Measurements from ENCODE around the gene TUBA3D. TPM values are rescaled to one million over a fixed set of nuclear protein-coding genes. Genes with fewer than 3 reads are reported as not detected.
"Not testable (repeated sequence)": the region's sequence is repeated elsewhere in the genome, so short reads cannot be mapped to it uniquely, and the experiment has no call there.

Gene TUBA3D
- not detected for total RNA-seq

DNA sequence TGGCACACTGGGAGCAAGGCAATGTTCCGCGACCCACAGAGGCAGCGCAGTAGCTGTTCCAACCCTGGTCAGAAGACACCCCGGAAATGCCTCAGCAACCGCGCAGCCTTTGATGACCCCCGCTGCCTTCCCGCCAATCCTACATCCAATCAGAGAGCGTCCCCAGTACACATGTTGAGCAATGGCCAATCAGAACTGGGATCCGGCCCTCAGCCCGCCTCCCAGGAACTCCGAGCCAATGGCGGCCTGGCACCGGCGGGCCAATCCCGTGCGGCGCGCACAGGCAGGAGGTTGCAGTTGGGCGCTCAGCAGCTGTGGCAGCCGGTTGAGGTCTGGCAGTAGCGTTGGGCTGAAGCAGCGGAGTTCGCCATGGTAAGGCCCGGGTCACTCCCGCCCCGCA, at the start of gene TUBA3D:
TUBA3D (plus strand) TSS at position 289 of the 400 bp plus-strand sequence; CDS start at position 370, 81 bp downstream.
- H3K4me1 ChIP-seq: no peaks in the 10 kb centered on the region
- TF ChIP-seq, protein P1, sequence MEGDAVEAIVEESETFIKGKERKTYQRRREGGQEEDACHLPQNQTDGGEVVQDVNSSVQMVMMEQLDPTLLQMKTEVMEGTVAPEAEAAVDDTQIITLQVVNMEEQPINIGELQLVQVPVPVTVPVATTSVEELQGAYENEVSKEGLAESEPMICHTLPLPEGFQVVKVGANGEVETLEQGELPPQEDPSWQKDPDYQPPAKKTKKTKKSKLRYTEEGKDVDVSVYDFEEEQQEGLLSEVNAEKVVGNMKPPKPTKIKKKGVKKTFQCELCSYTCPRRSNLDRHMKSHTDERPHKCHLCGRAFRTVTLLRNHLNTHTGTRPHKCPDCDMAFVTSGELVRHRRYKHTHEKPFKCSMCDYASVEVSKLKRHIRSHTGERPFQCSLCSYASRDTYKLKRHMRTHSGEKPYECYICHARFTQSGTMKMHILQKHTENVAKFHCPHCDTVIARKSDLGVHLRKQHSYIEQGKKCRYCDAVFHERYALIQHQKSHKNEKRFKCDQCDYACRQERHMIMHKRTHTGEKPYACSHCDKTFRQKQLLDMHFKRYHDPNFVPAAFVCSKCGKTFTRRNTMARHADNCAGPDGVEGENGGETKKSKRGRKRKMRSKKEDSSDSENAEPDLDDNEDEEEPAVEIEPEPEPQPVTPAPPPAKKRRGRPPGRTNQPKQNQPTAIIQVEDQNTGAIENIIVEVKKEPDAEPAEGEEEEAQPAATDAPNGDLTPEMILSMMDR (IDR thresholded peaks at IDR 0.05): no peak

DNA sequence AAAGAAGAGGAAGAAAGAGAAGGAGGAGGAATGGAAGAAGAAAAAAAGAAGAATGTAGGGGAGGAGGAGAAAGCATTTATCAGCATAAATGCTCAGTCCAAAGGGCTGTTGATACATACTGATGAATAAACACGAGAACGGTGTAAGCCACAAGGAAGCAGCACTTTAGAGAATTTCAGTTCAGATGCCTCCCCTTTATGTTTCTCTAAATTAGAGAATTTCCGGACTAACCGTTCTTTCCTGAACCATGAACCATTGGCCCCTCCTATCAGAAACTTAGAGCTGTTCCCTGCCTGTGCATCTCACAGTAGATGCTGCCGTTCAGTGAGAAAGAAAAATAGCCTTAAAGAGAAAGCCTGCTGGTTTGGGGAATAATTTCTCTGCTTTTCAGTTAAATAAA, 49.2 kb upstream of the TUBA3D start:
- H3K9me3 ChIP-seq: no peaks in the 10 kb centered on the region
- H3K36me3 ChIP-seq: no peaks in the 10 kb centered on the region
- H3K4me3 ChIP-seq: no peak overlapping the region
- no peak overlapping the region for H3K27ac ChIP-seq
- H3K27me3 ChIP-seq: no peaks in the 10 kb centered on the region
- no peaks in the 10 kb centered on the region for H3K4me1 ChIP-seq
- intact Hi-C loops (cut with DNase I): no loop called here
- DNase-seq (ENCODE audit: low spot score in 2 of 2): no peak
- TF ChIP-seq, protein P1 (IDR thresholded peaks at IDR 0.05): no peak

More for the DNA sequence above, at the start of gene TUBA3D:
- Histone ChIP-seq H3K9me3 (no peaks in the 10 kb centered on the region), H3K36me3 (no peaks in the 10 kb centered on the region), H3K27ac (no peak within 1 kb of the TSS), H3K27me3 (no peaks in the 10 kb centered on the region), H3K4me3 (no peak within 1 kb of the TSS)
- intact Hi-C loops (cut with DNase I): no loop called here
- DNase-seq (ENCODE audit: low spot score in 2 of 2): no peak

DNA sequence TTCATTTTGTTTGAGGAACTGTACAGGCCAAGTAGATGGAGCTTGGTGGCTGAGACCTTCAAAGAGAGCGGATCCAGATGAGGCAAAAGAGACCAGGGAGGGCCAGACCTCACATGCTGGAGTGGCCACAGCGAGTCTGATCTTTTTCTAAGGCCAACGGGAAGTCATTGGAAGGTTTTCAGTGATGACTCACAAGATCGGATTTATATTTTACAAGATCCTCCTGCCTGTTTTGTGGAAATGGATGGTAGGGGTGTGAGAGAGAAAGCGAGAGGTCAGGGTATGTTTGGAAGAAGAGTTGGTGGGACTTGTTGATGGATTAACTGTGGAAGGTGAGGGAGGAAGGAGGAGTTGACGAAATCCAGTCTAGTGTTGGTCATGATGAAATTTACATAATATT, 44.6 kb upstream of the TUBA3D start:
- Histone ChIP-seq H3K27ac (no peak overlapping the region), H3K4me3 (no peak overlapping the region), H3K9me3 (no peaks in the 10 kb centered on the region), H3K27me3 (no peaks in the 10 kb centered on the region), H3K4me1 (no peaks in the 10 kb centered on the region), H3K36me3 (no peaks in the 10 kb centered on the region)
- DNase-seq (ENCODE audit: low spot score in 2 of 2): no peak
- TF ChIP-seq, protein P1 (IDR thresholded peaks at IDR 0.05): no peak
- intact Hi-C loops (cut with DNase I): no loop called here

DNA sequence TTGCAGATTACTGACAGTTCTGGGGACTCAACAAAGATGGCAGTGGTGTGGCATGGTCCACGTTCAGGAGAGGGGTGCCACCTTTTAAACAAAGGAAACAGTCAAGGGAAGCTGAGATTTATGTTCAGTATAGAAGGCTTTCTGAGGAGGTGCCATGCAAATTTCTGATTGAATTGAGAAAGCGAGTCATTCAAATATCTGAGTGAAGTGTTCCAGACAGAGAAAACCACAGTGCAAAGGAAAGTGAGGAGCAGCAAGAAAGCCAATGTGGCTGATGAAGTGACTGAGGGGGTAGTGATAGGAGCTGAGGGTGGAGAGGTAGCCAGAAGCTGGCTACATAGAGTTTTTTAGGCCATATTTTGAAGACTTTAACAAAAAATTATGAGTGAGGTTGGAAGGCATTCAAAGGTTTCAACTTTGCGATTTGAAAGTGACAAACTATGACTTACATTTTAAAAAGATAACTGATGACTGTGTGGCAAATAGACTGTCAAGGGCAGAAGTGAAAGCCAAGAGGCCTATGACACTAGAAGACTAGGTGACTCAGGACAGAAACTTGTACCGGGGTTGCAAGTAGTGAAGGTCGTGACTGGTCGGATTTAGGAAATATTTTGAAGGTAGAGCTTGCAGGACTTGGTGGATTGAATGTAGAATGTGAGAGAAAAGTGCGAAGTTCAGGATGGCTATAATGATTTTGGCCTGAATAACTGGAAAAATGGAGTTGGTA, 35.0 kb upstream of the TUBA3D start:
- DNase-seq (ENCODE audit: low spot score in 2 of 2); H3K27me3 ChIP-seq; intact Hi-C loops (cut with DNase I); H3K4me1 ChIP-seq; H3K36me3 ChIP-seq; H3K27ac ChIP-seq; H3K4me3 ChIP-seq; H3K9me3 ChIP-seq: not testable (repeated sequence)

DNA sequence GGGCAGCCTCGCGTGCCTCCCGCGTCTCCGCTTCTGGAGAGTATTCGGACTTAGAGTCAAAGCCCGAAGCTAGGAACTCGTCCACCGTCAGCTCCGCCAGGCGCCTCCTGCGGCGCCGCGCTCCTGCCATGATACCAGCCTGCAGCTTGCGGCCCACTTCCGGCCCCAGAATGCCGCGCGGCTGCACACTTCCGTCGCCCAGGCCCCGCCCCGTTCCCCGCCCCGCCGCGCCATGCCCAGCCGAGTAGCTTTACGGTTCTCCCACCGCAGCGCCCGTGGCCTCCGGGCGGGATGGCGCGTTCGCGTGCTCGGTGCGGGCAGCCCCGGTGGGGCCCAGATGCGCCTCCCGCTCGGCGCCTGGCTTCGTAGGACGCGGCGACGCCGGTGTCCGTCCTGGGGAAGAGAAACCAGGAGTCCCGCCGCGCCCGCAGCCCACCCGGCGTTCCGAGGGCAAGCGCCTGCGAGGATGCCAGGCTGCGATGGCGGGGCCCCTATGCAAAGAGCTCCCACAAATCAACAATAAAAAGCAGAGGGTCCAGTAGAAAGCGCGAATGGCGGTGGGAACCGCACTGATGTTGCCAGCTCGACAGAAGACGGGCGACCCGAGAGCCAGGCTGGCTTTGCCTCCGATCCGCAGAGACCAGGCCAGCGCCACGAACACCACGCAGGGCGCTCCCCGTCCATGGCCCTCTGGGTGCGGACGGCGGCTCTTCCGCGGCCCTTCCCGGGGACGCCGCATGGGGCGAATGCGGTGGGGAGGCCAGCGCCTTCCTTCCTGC, 31.0 kb upstream of the TUBA3D start:
- intact Hi-C loops (cut with DNase I); H3K27me3 ChIP-seq; H3K27ac ChIP-seq; H3K4me3 ChIP-seq; H3K9me3 ChIP-seq; H3K36me3 ChIP-seq; H3K4me1 ChIP-seq; DNase-seq (ENCODE audit: low spot score in 2 of 2): not testable (repeated sequence)

DNA sequence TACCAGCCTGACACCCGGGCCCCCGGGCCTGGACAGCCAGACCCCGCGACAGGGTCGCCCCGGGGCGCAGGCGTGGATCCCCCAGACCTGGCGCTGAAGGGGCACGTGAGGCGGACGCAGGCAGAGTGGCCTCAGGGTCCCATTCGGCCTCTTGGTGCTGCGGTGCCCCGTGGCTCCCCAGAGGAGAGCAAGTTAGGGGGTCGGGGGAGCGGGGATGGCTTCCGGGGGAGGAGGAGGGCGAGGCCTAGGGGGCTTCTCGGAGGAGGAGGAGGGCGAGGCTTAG, 30.5 kb upstream of the TUBA3D start:
- DNase-seq (ENCODE audit: low spot score in 2 of 2); H3K36me3 ChIP-seq; H3K27ac ChIP-seq; H3K4me3 ChIP-seq; H3K27me3 ChIP-seq; H3K9me3 ChIP-seq; H3K4me1 ChIP-seq; intact Hi-C loops (cut with DNase I): not testable (repeated sequence)

DNA sequence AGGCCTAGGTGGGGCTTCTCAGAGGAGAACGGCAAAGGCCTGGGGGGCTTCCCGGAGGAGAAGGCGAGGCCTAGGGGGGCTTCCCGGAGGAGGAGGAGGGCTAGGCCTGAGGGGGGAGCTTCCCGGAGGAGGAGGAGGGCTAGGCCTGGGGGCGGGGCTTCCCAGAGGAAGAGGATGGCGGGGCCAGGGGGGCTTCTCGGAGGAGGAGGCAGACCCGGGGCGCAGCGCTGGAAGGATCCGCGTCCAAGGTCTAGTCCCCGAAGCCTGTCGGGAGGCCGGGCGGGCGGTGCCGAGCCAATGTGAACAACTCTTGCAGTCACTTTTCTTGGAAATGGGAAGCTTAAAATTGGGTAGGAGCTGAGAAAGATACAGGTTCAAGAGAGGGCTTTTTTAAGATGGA, 30.0 kb upstream of the TUBA3D start:
- H3K27ac ChIP-seq: no peak overlapping the region
- no peak overlapping the region for H3K4me3 ChIP-seq
- H3K9me3 ChIP-seq: no peaks in the 10 kb centered on the region
- TF ChIP-seq, protein P1 (IDR thresholded peaks at IDR 0.05): no peak
- no peak for DNase-seq (ENCODE audit: low spot score in 2 of 2)
- no peaks in the 10 kb centered on the region for H3K36me3 ChIP-seq
- no peaks in the 10 kb centered on the region for H3K4me1 ChIP-seq
- intact Hi-C loops (cut with DNase I): no loop called here
- H3K27me3 ChIP-seq: no peaks in the 10 kb centered on the region

DNA sequence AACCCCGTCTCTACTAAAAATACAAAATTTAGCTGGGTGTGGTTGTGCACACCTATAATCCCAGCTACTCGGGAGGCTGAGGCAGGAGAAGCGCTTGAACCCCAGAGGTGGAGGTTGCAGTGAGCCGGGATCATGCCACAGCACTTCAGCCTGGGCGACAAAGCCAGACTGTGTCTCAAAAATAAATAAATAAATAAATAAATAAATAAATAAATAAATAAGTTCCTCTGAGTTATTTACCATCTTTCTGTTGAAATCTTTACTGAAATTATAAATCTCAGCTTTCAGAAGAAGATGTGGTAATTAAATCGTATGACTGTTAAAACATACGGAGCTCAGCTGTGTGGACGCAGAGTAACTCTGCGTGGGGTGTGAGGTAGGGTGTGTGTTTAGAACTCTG, 27.9 kb upstream of the TUBA3D start:
- H3K4me3 ChIP-seq; H3K9me3 ChIP-seq; intact Hi-C loops (cut with DNase I); H3K27me3 ChIP-seq; DNase-seq (ENCODE audit: low spot score in 2 of 2); H3K36me3 ChIP-seq; H3K27ac ChIP-seq; H3K4me1 ChIP-seq: not testable (repeated sequence)

DNA sequence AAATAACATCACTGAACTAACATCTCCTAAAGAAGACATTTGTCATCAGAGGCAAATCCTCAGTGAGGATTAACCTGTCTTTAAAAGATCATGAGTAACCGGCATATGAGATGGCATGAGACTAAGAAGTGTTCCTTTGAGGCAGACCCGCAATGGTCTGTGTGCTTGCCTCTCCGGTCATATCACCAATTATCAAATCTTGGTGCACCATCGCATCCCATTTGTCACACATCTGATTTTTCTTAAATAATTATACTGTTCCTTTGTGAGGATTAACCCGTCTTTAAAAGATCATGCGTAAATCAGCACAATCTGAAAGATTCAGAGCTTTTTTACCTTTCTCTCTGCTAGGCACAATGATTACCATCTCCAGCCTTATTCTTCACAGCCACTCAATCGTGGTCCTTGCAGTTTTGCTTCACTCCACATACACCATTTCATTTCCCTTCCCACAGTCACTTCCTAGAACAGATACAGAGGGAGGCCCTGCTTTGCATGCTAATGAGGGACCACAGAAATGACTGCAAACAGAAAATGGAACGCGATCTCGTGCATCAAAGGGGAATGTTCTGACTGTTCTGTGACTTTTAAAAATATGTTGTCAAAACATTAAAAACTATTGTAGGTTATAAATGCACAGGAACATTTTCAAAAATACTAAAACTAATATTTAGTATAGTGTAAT, 24.5 kb upstream of the TUBA3D start:
- H3K4me1 ChIP-seq, H3K27me3 ChIP-seq: not testable (repeated sequence)

DNA sequence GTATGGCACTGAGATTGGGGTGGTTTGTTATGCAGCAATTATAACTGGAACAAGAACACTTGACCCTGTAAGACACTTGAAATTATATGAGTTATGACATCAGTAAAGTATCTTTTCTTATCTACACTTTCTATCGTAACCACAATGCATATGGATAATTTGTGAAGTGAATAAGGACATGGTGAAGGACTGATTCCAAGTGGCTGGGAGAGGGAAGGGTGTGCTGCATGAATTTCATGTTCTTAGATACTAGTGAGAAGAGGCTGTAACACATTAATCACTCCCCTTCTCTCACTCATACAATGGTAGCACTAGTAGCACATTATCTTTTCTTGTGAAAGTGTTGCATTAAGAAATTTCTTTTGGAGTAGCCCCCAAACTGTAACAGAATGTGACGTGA, 21.0 kb upstream of the TUBA3D start:
- H3K27me3 ChIP-seq; intact Hi-C loops (cut with DNase I); H3K9me3 ChIP-seq; H3K4me3 ChIP-seq; H3K36me3 ChIP-seq; DNase-seq (ENCODE audit: low spot score in 2 of 2); H3K27ac ChIP-seq; H3K4me1 ChIP-seq: not testable (repeated sequence)

More for the DNA sequence above, 24.5 kb upstream of the TUBA3D start:
- H3K27ac ChIP-seq; H3K9me3 ChIP-seq; DNase-seq (ENCODE audit: low spot score in 2 of 2); H3K4me3 ChIP-seq; H3K36me3 ChIP-seq; intact Hi-C loops (cut with DNase I): not testable (repeated sequence)
